ENCODE data around the gene ANKZF1.

The ANKZF1 gene

GRCh38 chr2:219207134-219207883, 22.3 kb upstream of the ANKZF1 start:
- Histone ChIP-seq H3K36me3 (ENCODE audit: control insufficient read depth in 1 of 2, insufficient read depth in 2 of 2, low read length in 2 of 2) (peaks cover 32 to 37% of the 10 kb centered on the region in 2 experiments), H3K79me1 (ENCODE audit: low read length) (peaks cover 5% of the 10 kb centered on the region), H3K4me2 (ENCODE audit: low read length) (peak overlapping the region; percentile 67), H3K27ac (ENCODE audit: low read depth, low read length) (peak overlapping the region; percentile 7), H3K14ac (ENCODE audit: low read length) (peak overlapping the region; percentile 55), H2BK12ac (ENCODE audit: low read length) (peak overlapping the region; percentile 35), H3K79me2 (ENCODE audit: control insufficient read depth, insufficient read depth, low read length, poor library complexity) (peaks cover 5% of the 10 kb centered on the region), H2AK5ac (ENCODE audit: low read length) (peak overlapping the region; percentile 80), H2AFZ (ENCODE audit: insufficient read depth, low read length, poor library complexity) (peak overlapping the region; percentile 82), H3K9me3 (ENCODE audit: insufficient read depth, low read depth, low read length) (no peaks in the 10 kb centered on the region), H3K4me3 (ENCODE audit: low read depth, low read length) (peak overlapping the region; percentile 62), H4K8ac (ENCODE audit: low read depth, low read length) (peak overlapping the region; percentile 70), H3K9ac (ENCODE audit: low read length) (peak overlapping the region; percentile 52), H2BK120ac (ENCODE audit: insufficient read depth, low read length, poor library complexity) (no peak overlapping the region), H4K91ac (ENCODE audit: low read depth, low read length) (peak overlapping the region; percentile 56), H4K12ac (ENCODE audit: low read depth, low read length) (peak overlapping the region; percentile 41), H3K4me1 (ENCODE audit: control insufficient read depth in 1 of 2, insufficient read depth in 2 of 2, low read length in 2 of 2) (peaks cover 2 to 4% of the 10 kb centered on the region in 2 experiments), H2BK5ac (ENCODE audit: low read depth, low read length, poor library complexity) (no peak overlapping the region), H3K18ac (ENCODE audit: low read length) (peak overlapping the region; percentile 68), H3K27me3 (ENCODE audit: insufficient read depth, low read length) (no peaks in the 10 kb centered on the region), H3K23ac (ENCODE audit: low read length) (no peak overlapping the region), H3K4ac (ENCODE audit: low read depth, low read length) (no peak overlapping the region)
- no peak for DNase-seq
- no CpG with 5 or more reads among the region's 22 CpGs for WGBS (ENCODE audit: extremely low coverage, insufficient coverage, insufficient read length)

GRCh38 chr2:219207884-219208740, 21.5 kb upstream of the ANKZF1 start:
- Histone ChIP-seq H3K9me3 (ENCODE audit: insufficient read depth, low read depth, low read length) (no peaks in the 10 kb centered on the region), H2BK5ac (ENCODE audit: low read depth, low read length, poor library complexity) (no peak overlapping the region), H3K36me3 (ENCODE audit: control insufficient read depth in 1 of 2, insufficient read depth in 2 of 2, low read length in 2 of 2) (peaks cover 39 to 44% of the 10 kb centered on the region in 2 experiments), H3K79me1 (ENCODE audit: low read length) (peaks cover 5% of the 10 kb centered on the region), H3K27ac (ENCODE audit: low read depth, low read length) (no peak overlapping the region), H2AFZ (ENCODE audit: insufficient read depth, low read length, poor library complexity) (no peak overlapping the region), H3K27me3 (ENCODE audit: insufficient read depth, low read length) (no peaks in the 10 kb centered on the region), H4K91ac (ENCODE audit: low read depth, low read length) (no peak overlapping the region), H2AK5ac (ENCODE audit: low read length) (no peak overlapping the region), H4K12ac (ENCODE audit: low read depth, low read length) (no peak overlapping the region), H3K14ac (ENCODE audit: low read length) (no peak overlapping the region), H3K18ac (ENCODE audit: low read length) (no peak overlapping the region), H3K4me2 (ENCODE audit: low read length) (no peak overlapping the region), H3K4me1 (ENCODE audit: control insufficient read depth in 1 of 2, insufficient read depth in 2 of 2, low read length in 2 of 2) (peaks cover 2 to 4% of the 10 kb centered on the region in 2 experiments), H3K79me2 (ENCODE audit: control insufficient read depth, insufficient read depth, low read length, poor library complexity) (peaks cover 5% of the 10 kb centered on the region), H3K23ac (ENCODE audit: low read length) (no peak overlapping the region), H3K4ac (ENCODE audit: low read depth, low read length) (no peak overlapping the region), H2BK120ac (ENCODE audit: insufficient read depth, low read length, poor library complexity) (no peak overlapping the region), H3K4me3 (ENCODE audit: low read depth, low read length) (no peak overlapping the region), H4K8ac (ENCODE audit: low read depth, low read length) (no peak overlapping the region), H2BK12ac (ENCODE audit: low read length) (no peak overlapping the region), H3K9ac (ENCODE audit: low read length) (no peak overlapping the region)
- no CpG with 5 or more reads among the region's 17 CpGs for WGBS (ENCODE audit: extremely low coverage, insufficient coverage, insufficient read length)
- DNase-seq = no peak

GRCh38 chr2:219209236-219210195, 20.1 kb upstream of the ANKZF1 start:
- Histone ChIP-seq H3K14ac (ENCODE audit: low read length) (no peak overlapping the region), H3K27me3 (ENCODE audit: insufficient read depth, low read length) (no peaks in the 10 kb centered on the region), H3K9me3 (ENCODE audit: insufficient read depth, low read depth, low read length) (no peaks in the 10 kb centered on the region), H4K91ac (ENCODE audit: low read depth, low read length) (no peak overlapping the region), H2AK5ac (ENCODE audit: low read length) (no peak overlapping the region), H3K27ac (ENCODE audit: low read depth, low read length) (no peak overlapping the region), H4K12ac (ENCODE audit: low read depth, low read length) (no peak overlapping the region), H3K4me1 (ENCODE audit: control insufficient read depth in 1 of 2, insufficient read depth in 2 of 2, low read length in 2 of 2) (peaks cover 2 to 4% of the 10 kb centered on the region in 2 experiments), H3K4ac (ENCODE audit: low read depth, low read length) (no peak overlapping the region), H3K9ac (ENCODE audit: low read length) (no peak overlapping the region), H2AFZ (ENCODE audit: insufficient read depth, low read length, poor library complexity) (no peak overlapping the region), H2BK120ac (ENCODE audit: insufficient read depth, low read length, poor library complexity) (no peak overlapping the region), H3K79me2 (ENCODE audit: control insufficient read depth, insufficient read depth, low read length, poor library complexity) (peaks cover 5% of the 10 kb centered on the region), H3K4me3 (ENCODE audit: low read depth, low read length) (no peak overlapping the region), H3K79me1 (ENCODE audit: low read length) (peaks cover 5% of the 10 kb centered on the region), H3K36me3 (ENCODE audit: control insufficient read depth in 1 of 2, insufficient read depth in 2 of 2, low read length in 2 of 2) (peaks cover 52 to 58% of the 10 kb centered on the region in 2 experiments), H2BK12ac (ENCODE audit: low read length) (no peak overlapping the region), H3K18ac (ENCODE audit: low read length) (no peak overlapping the region), H4K8ac (ENCODE audit: low read depth, low read length) (no peak overlapping the region), H2BK5ac (ENCODE audit: low read depth, low read length, poor library complexity) (no peak overlapping the region), H3K4me2 (ENCODE audit: low read length) (no peak overlapping the region), H3K23ac (ENCODE audit: low read length) (no peak overlapping the region)
- WGBS (ENCODE audit: extremely low coverage, insufficient coverage, insufficient read length) = no CpG with 5 or more reads among the region's 18 CpGs
- no peak for DNase-seq

Measured in trophoblast cell (in vitro differentiated cells and primary cell).